ENCODE measurements around the gene GAREM2.

- TF ChIP-seq POLR2A (IDR thresholded peaks at IDR 0.05), result no peak
- TF ChIP-seq CTCF (IDR thresholded peaks at IDR 0.05 in 8 of 11, conservative IDR thresholded peaks at IDR 0.05 in 3 of 11), result no peak
Measured at GRCh38 chr2:26190369-26190768, 17.5 kb downstream of the GAREM2 start.
